ENCODE data around the gene GPC5.

GPC5 gene

GRCh38 chr13:91824416-91824815 lies 426.0 kb downstream of the GPC5 start:
- no peak for TF ChIP-seq CTCF (IDR thresholded peaks at IDR 0.05; ENCODE audit: low read depth, low read length)
- DNase-seq (ENCODE audit: extremely low read depth, low read depth) = no peak

GRCh38 chr13:91825516-91825915 lies 427.1 kb downstream of the GPC5 start:
- no peak for DNase-seq (ENCODE audit: extremely low read depth, low read depth)
- no peak for TF ChIP-seq CTCF (IDR thresholded peaks at IDR 0.05; ENCODE audit: low read depth, low read length)

- no peak for TF ChIP-seq CTCF (IDR thresholded peaks at IDR 0.05; ENCODE audit: low read depth, low read length)
Measured at GRCh38 chr13:91836553-91836952, 438.1 kb downstream of the GPC5 start.

GRCh38 chr13:91845612-91846011 lies 447.2 kb downstream of the GPC5 start:
- no peak for DNase-seq (ENCODE audit: extremely low read depth, low read depth)
- no peak for TF ChIP-seq CTCF (IDR thresholded peaks at IDR 0.05; ENCODE audit: low read depth, low read length)

More at GRCh38 chr13:91836553-91836952, 438.1 kb downstream of the GPC5 start:
- no peak for DNase-seq (ENCODE audit: extremely low read depth, low read depth)

- no peak for TF ChIP-seq CTCF (IDR thresholded peaks at IDR 0.05; ENCODE audit: low read depth, low read length)
- no peak for DNase-seq (ENCODE audit: extremely low read depth, low read depth)
Measured at GRCh38 chr13:91863699-91864098, 465.3 kb downstream of the GPC5 start.

- no peak for DNase-seq (ENCODE audit: extremely low read depth, low read depth)
- TF ChIP-seq CTCF (IDR thresholded peaks at IDR 0.05; ENCODE audit: low read depth, low read length) = no peak
Measured at GRCh38 chr13:91868351-91868750, 469.9 kb downstream of the GPC5 start.

- TF ChIP-seq CTCF (IDR thresholded peaks at IDR 0.05; ENCODE audit: low read depth, low read length) = no peak
- no peak for DNase-seq (ENCODE audit: extremely low read depth, low read depth)
Measured at GRCh38 chr13:91878491-91878890, 480.1 kb downstream of the GPC5 start.

Data from AG09319 (cell line).